ENCODE measurements around the gene PRKACA.
"Not testable (repeated sequence)": the region's sequence is repeated elsewhere in the genome, so short reads cannot be mapped to it uniquely, and the experiment has no call there.

Gene PRKACA

GRCh38 chr19:14147797-14148605 lies 30.4 kb upstream of the PRKACA start:
- no peak for DNase-seq

- no peak for DNase-seq
Observed at GRCh38 chr19:14146789-14147216, 29.2 kb upstream of the PRKACA start.

GRCh38 chr19:14146169-14146568 lies 28.6 kb upstream of the PRKACA start:
- DNase-seq: not testable (repeated sequence)

GRCh38 chr19:14145381-14145780 lies 27.8 kb upstream of the PRKACA start:
- DNase-seq: no peak

- no peak for DNase-seq
Observed at GRCh38 chr19:14142262-14143190, 25.0 kb upstream of the PRKACA start.

GRCh38 chr19:14141041-14141440 lies 23.5 kb upstream of the PRKACA start:
- DNase-seq: no peak

- no peak for DNase-seq
Observed at GRCh38 chr19:14139944-14140343, 22.4 kb upstream of the PRKACA start.

GRCh38 chr19:14138576-14139265 lies 21.2 kb upstream of the PRKACA start:
- DNase-seq: no peak

GRCh38 chr19:14136509-14137281 lies 19.1 kb upstream of the PRKACA start, which contains the start of gene ASF1B:
Gene ASF1B (minus strand): TSS chr19:14136589. CDS start chr19:14136456, 133 bp downstream.
- peak; percentile 100 for DNase-seq

GRCh38 chr19:14135985-14136508 lies 18.5 kb upstream of the PRKACA start:
- no peak for DNase-seq

- DNase-seq: no peak
Observed at GRCh38 chr19:14135355-14135754, 17.8 kb upstream of the PRKACA start.

- DNase-seq: no peak
Observed at GRCh38 chr19:14127929-14128509, 10.5 kb upstream of the PRKACA start.

- no peak for DNase-seq
Observed at GRCh38 chr19:14127176-14127575, 9.6 kb upstream of the PRKACA start.

GRCh38 chr19:14122924-14123323 lies 5.4 kb upstream of the PRKACA start:
- no peak for DNase-seq

GRCh38 chr19:14120497-14120780 lies 2.9 kb upstream of the PRKACA start:
- no peak for DNase-seq

GRCh38 chr19:14119644-14120496 lies 2.3 kb upstream of the PRKACA start:
- no peak for DNase-seq

- no peak for DNase-seq
Observed at GRCh38 chr19:14119146-14119545, 1.6 kb upstream of the PRKACA start.

- DNase-seq: peak; percentile 57
Observed at GRCh38 chr19:14118165-14119051, 846 bp upstream of the PRKACA start.

GRCh38 chr19:14116918-14117578 lies 514 bp downstream of the PRKACA start:
- no peak for DNase-seq
